Vagina (tissue), 2 donors: ENCODE data around the gene FOXO1.

ENCODE experiments used
- CTCF ChIP-seq, 3 experiments: fragments of 450-650 bp in 2 of 3; fragments of 200-600 bp in 1 of 3; sonication (generic) in 1 of 3; IDR thresholded peaks; one replicate each; pipeline ENCODE4 v1.5.1; 2017 to 2019; ENCODE audit warnings: antibody characterized with exemption in 3 of 3, mild to moderate bottlenecking in 2 of 3, moderate library complexity in 2 of 3
- POLR2A ChIP-seq, 2 donors: fragments of 450-650 bp; IDR thresholded peaks; one replicate each; pipeline ENCODE4 v1.6.1; 2017; ENCODE audit warnings: antibody characterized with exemption in 2 of 2, mild to moderate bottlenecking in 2 of 2, moderate library complexity in 2 of 2
- POLR2AphosphoS5 ChIP-seq, 2 donors: sonication (generic); formaldehyde crosslinking; IDR thresholded peaks; one replicate each; pipeline ENCODE4 v1.9.0; 2017; ENCODE audit warnings: antibody characterized with exemption in 2 of 2, mild to moderate bottlenecking in 2 of 2, low read depth in 1 of 2; ENCODE audit not compliant: insufficient read depth in 1 of 2

DNA sequence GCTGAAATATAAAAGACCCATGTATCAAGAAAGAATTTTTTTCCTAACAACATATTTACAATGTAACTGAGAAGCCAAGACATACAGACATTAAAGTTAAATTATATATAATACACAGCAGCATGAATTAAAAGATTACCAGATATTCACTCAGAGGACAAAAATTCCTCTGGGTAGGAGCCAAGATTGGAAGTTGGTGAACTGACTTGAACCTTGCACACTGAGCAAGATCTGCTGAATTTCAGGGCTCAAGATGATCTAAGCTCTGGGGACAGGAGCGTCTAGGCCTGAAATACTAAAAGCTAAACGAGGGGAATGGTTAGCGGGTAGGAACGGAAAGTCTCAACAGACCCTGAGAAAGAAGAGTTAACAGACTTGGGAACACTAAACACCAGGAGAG, 8.5 kb downstream of the FOXO1 start:
- TF ChIP-seq CTCF (IDR thresholded peaks at IDR 0.05) (no peak), POLR2AphosphoS5 (IDR thresholded peaks at IDR 0.05; ENCODE audit: insufficient read depth in 1 of 2, low read depth in 1 of 2) (no peak), POLR2A (IDR thresholded peaks at IDR 0.05) (no peak)
